Measurements from ENCODE around the gene RNF130. TPM values are rescaled to one million over a fixed set of nuclear protein-coding genes. Genes with fewer than 3 reads are reported as not detected.

Gene RNF130
- polyA plus RNA-seq, 1 donor from 2014 or later = 48.7 TPM

GRCh38 chr5:180040287-180041214, 31.0 kb downstream of the RNF130 start:
- Histone ChIP-seq H2AFZ (ENCODE audit: low read depth, low read length) (no peak overlapping the region), H3K9me3 (ENCODE audit: low read length) (peaks cover 6% of the 10 kb centered on the region), H3K9ac (ENCODE audit: low read length) (no peak overlapping the region), H3K79me2 (replicated peaks; ENCODE audit: insufficient read depth, low read length) (peaks cover 59% of the 10 kb centered on the region), H3K27me3 (ENCODE audit: insufficient read depth, low read depth, low read length) (no peaks in the 10 kb centered on the region), H3K4me3 (ENCODE audit: low read length) (no peak overlapping the region), H3K27ac (ENCODE audit: low read length) (no peak overlapping the region), H3K4me2 (ENCODE audit: low read length) (no peak overlapping the region), H3K36me3 (ENCODE audit: insufficient read depth, low read length) (peaks cover 12% of the 10 kb centered on the region), H3F3A (ENCODE audit: insufficient read depth, low read length, poor library complexity, severe bottlenecking) (no peaks in the 10 kb centered on the region), H3K9me2 (ENCODE audit: insufficient read depth, low read length) (no peaks in the 10 kb centered on the region), H4K20me1 (ENCODE audit: insufficient read depth) (peaks cover 3% of the 10 kb centered on the region)
- TF ChIP-seq EZH2 (IDR thresholded peaks at IDR 0.05; ENCODE audit: borderline replicate concordance, insufficient read depth, low read length, poor library complexity, severe bottlenecking) (no peak), POLR2AphosphoS5 (IDR thresholded peaks at IDR 0.05) (no peak), TAF1 (IDR thresholded peaks at IDR 0.05; ENCODE audit: low read depth) (no peak), CTCF (IDR thresholded peaks at IDR 0.05; ENCODE audit: poor library complexity, severe bottlenecking) (no peak), RAD21 (conservative IDR thresholded peaks at IDR 0.05) (no peak), SMC3 (conservative IDR thresholded peaks at IDR 0.05; ENCODE audit: poor library complexity) (no peak), REST (IDR thresholded peaks at IDR 0.05; ENCODE audit: borderline replicate concordance) (no peak), MXI1 (conservative IDR thresholded peaks at IDR 0.05; ENCODE audit: poor library complexity, severe bottlenecking) (no peak), EP300 (conservative IDR thresholded peaks at IDR 0.05; ENCODE audit: poor library complexity, severe bottlenecking) (no peak)

- H2AFZ ChIP-seq (ENCODE audit: low read depth, low read length) = no peak overlapping the region
- H3K36me3 ChIP-seq (ENCODE audit: insufficient read depth, low read length) = peaks cover 32% of the 10 kb centered on the region
- no peaks in the 10 kb centered on the region for H3K27me3 ChIP-seq (ENCODE audit: insufficient read depth, low read depth, low read length)
- no peak overlapping the region for H3K27ac ChIP-seq (ENCODE audit: low read length)
- no peaks in the 10 kb centered on the region for H3K9me2 ChIP-seq (ENCODE audit: insufficient read depth, low read length)
- peaks cover 11% of the 10 kb centered on the region for H3K9me3 ChIP-seq (ENCODE audit: low read length)
- H3K79me2 ChIP-seq (replicated peaks; ENCODE audit: insufficient read depth, low read length) = peaks cover 20% of the 10 kb centered on the region
- no peak overlapping the region for H3K4me3 ChIP-seq (ENCODE audit: low read length)
- no peaks in the 10 kb centered on the region for H4K20me1 ChIP-seq (ENCODE audit: insufficient read depth)
- H3K9ac ChIP-seq (ENCODE audit: low read length) = no peak overlapping the region
- TF ChIP-seq POLR2AphosphoS5 (IDR thresholded peaks at IDR 0.05) = no peak
- no peak for TF ChIP-seq SMC3 (conservative IDR thresholded peaks at IDR 0.05; ENCODE audit: poor library complexity)
- TF ChIP-seq MXI1 (conservative IDR thresholded peaks at IDR 0.05; ENCODE audit: poor library complexity, severe bottlenecking) = no peak
- no peak for TF ChIP-seq TAF1 (IDR thresholded peaks at IDR 0.05; ENCODE audit: low read depth)
- TF ChIP-seq REST (IDR thresholded peaks at IDR 0.05; ENCODE audit: borderline replicate concordance) = no peak
- TF ChIP-seq EP300 (conservative IDR thresholded peaks at IDR 0.05; ENCODE audit: poor library complexity, severe bottlenecking) = no peak
- TF ChIP-seq CTCF (IDR thresholded peaks at IDR 0.05; ENCODE audit: poor library complexity, severe bottlenecking) = no peak
- TF ChIP-seq RAD21 (conservative IDR thresholded peaks at IDR 0.05) = no peak
- no peak for TF ChIP-seq EZH2 (IDR thresholded peaks at IDR 0.05; ENCODE audit: borderline replicate concordance, insufficient read depth, low read length, poor library complexity, severe bottlenecking)
- H3K4me2 ChIP-seq (ENCODE audit: low read length) = no peak overlapping the region
- no peaks in the 10 kb centered on the region for H3F3A ChIP-seq (ENCODE audit: insufficient read depth, low read length, poor library complexity, severe bottlenecking)
These were observed 36.2 kb downstream of the RNF130 start for GRCh38 chr5:180035206-180035931.

Measured in neural cell (in vitro differentiated cells).